HG02798 (cell line): ENCODE measurements around the gene VDAC2.
"Not testable (repeated sequence)": the region's sequence is repeated elsewhere in the genome, so short reads cannot be mapped to it uniquely, and the experiment has no call there.

Source experiments
- ATAC-seq: cut with Tn5 transposase; IDR thresholded peaks from one replicate; pipeline ENCODE4 v1.9.1; 2021; ENCODE audit warnings: mild to moderate bottlenecking; ENCODE audit not compliant: unreplicated experiment, poor library complexity

Gene VDAC2

DNA sequence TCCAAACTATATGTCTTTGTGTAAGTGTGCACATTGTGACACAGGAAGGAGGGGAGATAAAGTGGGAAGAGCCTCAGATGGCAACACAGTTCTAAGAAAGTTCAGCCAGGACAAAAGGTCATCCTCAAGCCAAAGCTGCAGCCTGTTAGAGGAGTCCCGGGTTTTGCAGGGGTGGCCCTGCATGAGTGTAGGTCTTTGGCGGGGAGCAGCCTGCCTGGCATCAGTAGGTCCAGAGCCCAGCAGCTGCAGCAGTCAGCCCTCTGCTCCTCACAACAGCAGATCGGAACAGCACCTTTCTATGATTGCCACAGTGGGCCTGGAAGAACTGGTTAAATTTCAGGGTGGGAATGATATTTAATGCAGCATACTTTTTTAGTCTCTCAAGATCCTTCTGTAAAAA lies 13.5 kb upstream of the VDAC2 start:
- ATAC-seq = no peak

DNA sequence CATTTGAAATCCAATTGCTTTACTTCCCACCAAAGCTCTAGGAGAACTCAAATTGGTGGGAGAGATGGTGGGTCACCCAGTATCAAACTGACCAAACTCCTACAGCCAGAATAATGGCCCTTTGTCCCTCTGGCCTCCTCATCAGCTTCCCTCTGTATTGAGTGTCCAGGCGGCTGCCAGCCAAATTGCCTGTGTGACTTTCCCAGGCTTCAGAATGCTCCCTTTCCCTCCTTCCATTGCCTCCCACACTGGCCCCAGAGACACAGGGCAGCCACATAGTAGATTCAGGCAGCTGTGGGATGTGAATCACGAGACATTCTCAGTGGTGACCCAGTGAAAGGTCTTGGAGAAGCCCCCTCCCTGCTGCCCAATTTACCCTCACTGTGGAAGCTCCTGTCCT lies 12.7 kb upstream of the VDAC2 start:
- no peak for ATAC-seq

DNA sequence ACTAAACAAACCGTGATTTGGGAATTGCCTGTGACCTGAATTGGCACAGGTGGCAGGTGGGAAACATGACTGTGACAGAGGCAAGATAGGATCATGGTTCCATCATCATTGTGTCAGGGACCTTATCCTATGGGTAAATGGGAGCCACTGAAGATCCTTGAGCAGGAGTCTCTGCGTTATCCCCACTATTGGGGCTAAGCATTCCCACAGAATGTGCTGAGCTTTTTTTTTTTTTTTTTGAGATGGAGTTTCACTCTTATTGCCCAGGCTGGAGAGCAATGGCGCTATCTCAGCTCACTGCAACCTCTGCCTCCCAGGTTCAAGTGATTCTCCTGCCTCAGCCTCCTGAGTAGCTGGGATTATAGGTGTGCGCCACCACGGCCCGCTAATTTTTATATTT lies 10.6 kb upstream of the VDAC2 start:
- ATAC-seq = not testable (repeated sequence)

GRCh38 chr10:75201793-75202307 lies 8.7 kb upstream of the VDAC2 start:
- no peak for ATAC-seq

GRCh38 chr10:75202321-75203045 lies 8.1 kb upstream of the VDAC2 start:
- no peak for ATAC-seq

DNA sequence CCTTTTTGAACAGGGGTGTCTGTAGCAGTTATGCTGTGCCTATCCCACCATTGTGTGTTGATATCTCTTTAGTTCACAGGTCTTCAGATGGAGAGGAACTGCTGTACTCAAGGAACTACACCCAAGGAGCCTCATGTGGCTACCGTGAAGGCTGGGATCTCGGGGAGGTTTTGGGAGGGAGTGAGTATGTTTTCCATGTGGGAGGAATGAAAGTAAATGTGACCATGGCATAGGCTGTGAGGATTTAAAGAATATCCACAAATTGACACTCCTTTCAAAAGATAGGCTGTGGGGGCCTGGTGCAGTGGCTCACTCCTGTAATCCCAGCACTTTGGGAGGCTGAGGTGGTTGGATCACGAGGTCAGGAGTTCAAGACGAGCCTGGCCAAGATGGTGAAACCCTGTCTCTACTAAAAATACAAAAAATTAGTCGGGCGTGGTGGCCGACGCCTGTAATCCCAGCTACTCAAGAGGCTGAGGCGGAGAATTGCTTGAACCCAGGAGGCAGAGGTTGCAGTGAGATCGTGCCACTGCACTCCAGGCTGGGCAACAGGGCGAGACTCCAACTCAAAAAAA lies 7.5 kb upstream of the VDAC2 start:
- ATAC-seq = not testable (repeated sequence)

GRCh38 chr10:75203724-75204123 lies 6.9 kb upstream of the VDAC2 start:
- ATAC-seq = no peak

GRCh38 chr10:75205908-75206307 lies 4.7 kb upstream of the VDAC2 start:
- no peak for ATAC-seq

- not testable (repeated sequence) for ATAC-seq
Measured at GRCh38 chr10:75206638-75207037, 4.0 kb upstream of the VDAC2 start.

DNA sequence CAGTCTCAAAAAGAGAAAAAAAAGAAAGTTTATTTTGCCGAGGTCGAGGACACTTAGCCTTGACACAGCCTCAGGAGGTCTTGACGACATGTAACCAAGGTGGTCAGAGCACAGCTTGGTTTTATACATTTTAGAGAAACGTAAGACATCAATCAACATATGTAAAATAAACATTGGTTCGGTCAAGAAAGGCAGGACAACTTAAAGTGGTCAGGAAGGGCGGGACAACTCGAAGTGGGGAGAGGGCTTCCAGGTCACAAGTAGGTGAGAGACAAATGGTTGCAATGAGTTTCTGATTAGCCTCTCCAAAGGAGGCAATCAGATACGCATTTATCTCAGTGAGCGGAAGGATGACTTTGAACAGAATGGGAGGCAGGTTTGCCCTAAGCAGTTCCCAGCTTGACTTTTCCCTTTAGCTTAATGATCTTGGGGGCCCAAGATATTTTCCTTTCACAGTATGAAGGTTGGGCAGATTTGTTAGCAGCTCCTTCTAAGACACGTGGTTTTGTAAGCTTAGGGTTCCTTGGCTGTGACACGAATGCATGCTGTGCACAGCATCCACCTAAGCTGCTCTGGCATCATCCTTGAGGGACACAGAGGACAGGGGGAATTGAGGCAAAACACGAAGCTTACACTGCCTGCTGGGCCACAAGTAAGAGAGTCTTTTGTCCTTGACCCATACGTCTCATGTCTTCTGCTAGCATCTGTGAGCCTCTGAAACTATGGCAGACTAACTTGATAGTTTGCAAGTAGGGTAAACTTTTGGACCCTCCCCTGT lies 3.3 kb upstream of the VDAC2 start:
- ATAC-seq = no peak

DNA sequence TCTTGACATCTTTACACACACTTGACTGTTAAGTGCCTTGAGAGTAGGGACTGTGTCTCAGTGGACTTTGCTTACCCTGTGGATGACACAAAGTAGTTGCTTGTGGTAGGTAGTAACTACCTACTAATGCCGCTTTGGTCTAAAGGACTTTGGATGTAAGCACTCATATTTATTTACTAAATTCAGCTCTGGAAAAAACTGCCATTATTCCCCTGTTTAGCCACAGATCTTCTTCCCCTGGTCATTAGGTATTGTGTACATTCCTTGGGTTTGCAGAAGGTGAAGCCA lies 2.8 kb upstream of the VDAC2 start:
- no peak for ATAC-seq

GRCh38 chr10:75208181-75208580 lies 2.4 kb upstream of the VDAC2 start:
- no peak for ATAC-seq

GRCh38 chr10:75209086-75209920 lies 1.3 kb upstream of the VDAC2 start:
- ATAC-seq = no peak

- ATAC-seq = peak; percentile 63
Measured at GRCh38 chr10:75209921-75210281, 695 bp upstream of the VDAC2 start.

GRCh38 chr10:75211007-75211691 lies 553 bp downstream of the VDAC2 start:
- no peak for ATAC-seq

DNA sequence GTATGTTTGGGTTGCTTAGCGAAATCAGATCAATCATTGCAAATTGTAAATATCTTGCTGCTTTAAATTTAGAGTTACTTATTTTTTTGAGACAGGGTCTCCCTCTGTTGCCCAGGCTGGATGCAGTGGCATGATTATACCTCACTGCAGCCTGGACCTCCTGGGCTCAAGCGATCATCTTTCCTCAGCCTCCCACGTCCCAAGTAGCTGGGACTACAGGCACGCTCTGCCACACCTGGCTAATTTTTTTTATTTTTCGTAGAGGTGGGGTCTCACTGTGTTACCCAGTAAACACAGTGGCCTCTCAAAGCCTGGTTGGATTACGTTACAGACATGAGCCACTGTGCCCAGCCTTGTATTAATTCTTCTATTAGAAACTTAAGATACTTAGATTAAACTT lies 1.7 kb downstream of the VDAC2 start:
- no peak for ATAC-seq

- ATAC-seq = no peak
Measured at GRCh38 chr10:75220274-75220673, 9.7 kb downstream of the VDAC2 start.

GRCh38 chr10:75221492-75221891 lies 10.9 kb downstream of the VDAC2 start:
- ATAC-seq = not testable (repeated sequence)

GRCh38 chr10:75223507-75223906 lies 12.9 kb downstream of the VDAC2 start:
- no peak for ATAC-seq

GRCh38 chr10:75226095-75226494 lies 15.5 kb downstream of the VDAC2 start:
- no peak for ATAC-seq
